SK-N-SH (cell line): Measurements from ENCODE around the gene RAMACL. TPM values are rescaled to one million over a fixed set of nuclear protein-coding genes. Genes with fewer than 3 reads are reported as not detected.

Source experiments
- CTCF ChIA-PET: fragments of 300-600, 350-600 bp; formaldehyde crosslinking; extraction: SDS; loops from one replicate; lab custom pipeline; 2021; lab: Yijun Ruan, JAX
- POLR2A ChIA-PET: fragments of 350-600 bp; sonication (Branson Sonifier 250); formaldehyde crosslinking; extraction: SDS; loops from one replicate; lab custom pipeline; 2020; ENCODE audit warnings: antibody characterized with exemption, inconsistent platforms; lab: Yijun Ruan, JAX
- DNase-seq: peaks from one replicate; pipeline ENCODE4 v3.0.0; 2012
- H2AFZ ChIP-seq: fragments of 200-600 bp; sonication (generic); 2 replicates; pipeline ENCODE4 v1.8.1; 2016; ENCODE audit warnings: antibody characterized with exemption, mild to moderate bottlenecking, low read depth
- H3F3A ChIP-seq: fragments of 200-600 bp; sonication (generic); replicated peaks from 2 replicates; pipeline ENCODE3; 2016; ENCODE audit warnings: antibody characterized with exemption, mild to moderate bottlenecking; ENCODE audit not compliant: insufficient read depth
- H3K27ac ChIP-seq, 2 experiments: fragments of 200-500 bp in 1 of 2; fragments of 200-600 bp in 1 of 2; sonication (Bioruptor generic) in 1 of 2; sonication (generic), shearing (Covaris generic) in 1 of 2; 2 replicates each; pipeline versions ENCODE4 v1.5.1 to v1.6.1; 2014 to 2016; ENCODE audit warnings: low read depth in 2 of 2, inconsistent platforms in 1 of 2, low read length in 1 of 2, mild to moderate bottlenecking in 1 of 2, mixed read lengths in 1 of 2
- H3K27me3 ChIP-seq: fragments of 200-600 bp; sonication (generic), shearing (Covaris generic); 2 replicates; pipeline ENCODE4 v1.6.1; 2016; ENCODE audit warnings: mixed run types; ENCODE audit not compliant: insufficient read depth
- H3K36me3 ChIP-seq, 2 experiments: fragments of 200-500 bp in 1 of 2; fragments of 200-600 bp in 1 of 2; sonication (Bioruptor generic) in 1 of 2; sonication (generic) in 1 of 2; replicated peaks in 1 of 2; 2 replicates each; pipeline versions ENCODE3 to v1.5.1; 2014 to 2016; ENCODE audit warnings: low read length in 1 of 2, mild to moderate bottlenecking in 1 of 2; ENCODE audit not compliant: insufficient read depth in 2 of 2, control insufficient read depth in 1 of 2
- H3K4me1 ChIP-seq, 2 experiments: fragments of 200-500 bp in 1 of 2; fragments of 200-600 bp in 1 of 2; sonication (Bioruptor generic) in 1 of 2; sonication (generic), shearing (Covaris generic) in 1 of 2; 2 replicates each; pipeline versions ENCODE4 v1.5.1 to v1.6.1; 2014 to 2016; ENCODE audit warnings: low read depth in 1 of 2, low read length in 1 of 2, mixed run types in 1 of 2; ENCODE audit not compliant: insufficient read depth in 2 of 2, control insufficient read depth in 1 of 2
- H3K4me2 ChIP-seq: fragments of 200-600 bp; sonication (generic), shearing (Covaris generic); 2 replicates; pipeline ENCODE4 v1.6.1; 2017; ENCODE audit warnings: mixed run types
- H3K4me3 ChIP-seq, 2 experiments: fragments of 200-500 bp in 1 of 2; fragments of 200-600 bp in 1 of 2; sonication (Bioruptor generic) in 1 of 2; sonication (generic), shearing (Covaris generic) in 1 of 2; 2 replicates each; pipeline versions ENCODE4 v1.5.1 to v1.8.1; 2014 to 2016; ENCODE audit warnings: low read depth in 2 of 2, inconsistent platforms in 1 of 2, low read length in 1 of 2, mild to moderate bottlenecking in 1 of 2, mixed read lengths in 1 of 2, moderate library complexity in 1 of 2
- H3K79me2 ChIP-seq: fragments of 200-600 bp; sonication (generic); 2 replicates; pipeline ENCODE4 v1.8.1; 2017; ENCODE audit warnings: mild to moderate bottlenecking; ENCODE audit not compliant: insufficient read depth
- H3K9ac ChIP-seq: fragments of 200-600 bp; sonication (generic); 2 replicates; pipeline ENCODE4 v1.6.1; 2017; ENCODE audit warnings: mixed run types
- H3K9me2 ChIP-seq: fragments of 200-600 bp; sonication (generic); 2 replicates; pipeline ENCODE4 v1.6.1; 2017; ENCODE audit warnings: mixed run types
- H3K9me3 ChIP-seq: fragments of 200-600 bp; sonication (generic); 2 replicates; pipeline ENCODE4 v1.6.1; 2017; ENCODE audit warnings: mixed run types, mild to moderate bottlenecking, moderate library complexity
- H4K20me1 ChIP-seq: fragments of 200-600 bp; sonication (generic); 2 replicates; pipeline ENCODE4 v1.6.1; 2017; ENCODE audit warnings: mild to moderate bottlenecking, mixed run types; ENCODE audit not compliant: insufficient read depth
- GABPA ChIP-seq: IDR thresholded peaks from 2 replicates; pipeline ENCODE4 v1.4.0; 2012; ENCODE audit warnings: low read depth, mild to moderate bottlenecking
- POLR2AphosphoS5 ChIP-seq: IDR thresholded peaks from 2 replicates; pipeline ENCODE4 v1.6.1; 2012; ENCODE audit warnings: low read depth, low read length
- RFX5 ChIP-seq: IDR thresholded peaks from 2 replicates; pipeline ENCODE4 v1.6.1; 2012; ENCODE audit warnings: mild to moderate bottlenecking, improper control_type of control experiment, low read length
- SMC3 ChIP-seq: IDR thresholded peaks from 2 replicates; pipeline ENCODE4 v1.6.1; 2012; ENCODE audit warnings: low read depth, low read length, improper control_type of control experiment
- WGBS: methylation state at CpG from one replicate; pipeline ENCODE4 v1.1.6; 2017; ENCODE audit warnings: low lambda C conversion rate; 5-methylcytosine and 5-hydroxymethylcytosine counted together
- polyA plus RNA-seq, 3 experiments: library from polyadenylated mRNA; depleted of rRNA; stranded (reverse); fragments of >200 nt; gene quantifications; 2 replicates each; pipeline ENCODE4 v1.2.3, GENCODE V29; 2012
- TF ChIP-seq, protein P1 (sequence below): fragments of 150-350 bp; IDR thresholded peaks from 2 replicates; pipeline ENCODE4 v1.6.1; 2016; ENCODE audit warnings: mild to moderate bottlenecking, low read depth, low read length
- TF ChIP-seq, protein P2 (sequence below): fragments of 200-600 bp; sonication (generic); IDR thresholded peaks from 2 replicates; pipeline ENCODE4 v1.6.1; 2017; ENCODE audit warnings: antibody characterized with exemption, mild to moderate bottlenecking, moderate library complexity
- TF ChIP-seq, protein P3 (sequence below): IDR thresholded peaks from 2 replicates; pipeline ENCODE4 v1.4.0; 2012; ENCODE audit warnings: low read depth, borderline replicate concordance

RAMACL gene
- polyA plus RNA-seq, 1 of the 3 experiments (the other 2 are of a cell fraction): 0.10 TPM

DNA sequence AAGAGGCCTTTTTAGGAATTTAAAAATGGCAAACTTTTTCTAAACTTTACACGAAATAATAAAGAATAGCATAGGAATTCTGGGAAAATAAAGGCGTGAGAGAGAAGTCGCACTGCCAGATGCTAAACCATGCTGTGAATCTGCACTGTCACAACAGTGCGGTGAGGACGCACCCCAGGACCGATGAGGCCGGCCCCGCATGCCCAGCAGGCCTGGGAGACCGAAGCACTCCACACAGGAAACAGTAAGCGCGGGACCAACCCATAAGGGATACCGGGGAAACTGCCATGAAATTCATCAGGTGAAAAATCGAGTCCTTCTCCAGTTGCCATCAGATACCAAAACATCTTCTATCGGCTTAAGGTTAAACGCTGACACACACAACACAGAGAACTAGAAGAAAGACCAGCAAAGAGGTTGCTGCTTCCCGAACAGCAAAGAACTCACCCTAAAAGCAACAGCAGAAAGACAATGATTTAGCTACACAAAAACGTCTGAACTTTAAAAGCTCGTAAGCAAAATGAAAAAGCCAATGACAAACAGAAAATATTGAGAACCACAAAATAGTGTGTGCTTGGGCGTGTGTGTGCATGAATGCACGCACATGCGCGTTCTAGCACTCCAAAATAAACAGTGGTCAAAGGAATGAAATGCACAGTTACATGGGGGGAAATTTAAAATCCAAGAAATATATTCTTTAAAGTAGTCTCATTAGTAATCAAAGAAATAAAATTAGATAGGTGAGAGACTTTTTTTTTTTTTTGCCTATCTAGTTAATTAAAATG lies 15.4 kb downstream of the RAMACL start:
- Histone ChIP-seq H3K27ac (no peak overlapping the region), H3K4me1 (peaks cover 9 to 28% of the 10 kb centered on the region in 2 experiments), H3K4me2 (no peak overlapping the region), H3K9me2 (no peaks in the 10 kb centered on the region), H4K20me1 (no peaks in the 10 kb centered on the region; the same call in 1 of the 2 replicates), H3K9ac (no peak overlapping the region), H3K36me3 (peaks cover 0 to 7% of the 10 kb centered on the region in 2 experiments), H2AFZ (no peak overlapping the region), H3K4me3 (no peak overlapping the region), H3K27me3 (no peaks in the 10 kb centered on the region), H3K79me2 (peaks cover 47% of the 10 kb centered on the region), H3K9me3 (no peaks in the 10 kb centered on the region), H3F3A (peaks cover 3% of the 10 kb centered on the region)
- TF ChIP-seq POLR2AphosphoS5: no peak
- TF ChIP-seq, protein P1, sequence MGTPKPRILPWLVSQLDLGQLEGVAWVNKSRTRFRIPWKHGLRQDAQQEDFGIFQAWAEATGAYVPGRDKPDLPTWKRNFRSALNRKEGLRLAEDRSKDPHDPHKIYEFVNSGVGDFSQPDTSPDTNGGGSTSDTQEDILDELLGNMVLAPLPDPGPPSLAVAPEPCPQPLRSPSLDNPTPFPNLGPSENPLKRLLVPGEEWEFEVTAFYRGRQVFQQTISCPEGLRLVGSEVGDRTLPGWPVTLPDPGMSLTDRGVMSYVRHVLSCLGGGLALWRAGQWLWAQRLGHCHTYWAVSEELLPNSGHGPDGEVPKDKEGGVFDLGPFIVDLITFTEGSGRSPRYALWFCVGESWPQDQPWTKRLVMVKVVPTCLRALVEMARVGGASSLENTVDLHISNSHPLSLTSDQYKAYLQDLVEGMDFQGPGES: no peak
- DNase-seq: no peak
- ChIA-PET POLR2A (no interaction called here), CTCF (interaction anchor here (0.7 kb wide), 1 partner anchor 294 kb away, joined by 3 read pairs; no protein-coding TSS in a partner anchor)
- WGBS: 95% methylated on average over 22 of the region's 22 CpGs

DNA sequence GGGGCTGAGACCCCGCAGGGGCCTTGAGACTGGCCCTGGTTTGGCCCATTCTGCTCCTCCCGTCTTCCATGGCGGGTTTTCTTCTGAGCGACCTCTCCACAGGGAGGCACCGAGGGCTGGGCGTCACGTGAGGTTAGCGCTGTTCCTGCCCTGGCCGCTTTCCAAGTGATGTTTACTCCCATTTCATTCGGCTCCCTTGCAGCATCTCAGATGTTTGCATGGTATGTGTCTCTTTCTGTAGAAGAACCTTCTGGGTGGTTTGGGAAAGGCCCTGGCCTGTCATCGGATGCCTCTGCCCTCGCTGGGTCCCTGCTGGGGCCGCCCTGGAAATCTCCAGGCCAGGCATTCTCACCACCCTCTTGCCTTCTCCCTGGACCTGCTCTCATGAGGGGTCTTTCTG lies 17.3 kb downstream of the RAMACL start:
- peaks cover 9 to 28% of the 10 kb centered on the region in 2 experiments for H3K4me1 ChIP-seq
- no peaks in the 10 kb centered on the region for H4K20me1 ChIP-seq
- CTCF ChIA-PET: no interaction called here
- H3K9me2 ChIP-seq: no peaks in the 10 kb centered on the region
- no peak overlapping the region for H3K4me3 ChIP-seq
- no peaks in the 10 kb centered on the region for H3K9me3 ChIP-seq
- no peak for TF ChIP-seq RFX5
- no peak for TF ChIP-seq GABPA
- TF ChIP-seq, protein P2, sequence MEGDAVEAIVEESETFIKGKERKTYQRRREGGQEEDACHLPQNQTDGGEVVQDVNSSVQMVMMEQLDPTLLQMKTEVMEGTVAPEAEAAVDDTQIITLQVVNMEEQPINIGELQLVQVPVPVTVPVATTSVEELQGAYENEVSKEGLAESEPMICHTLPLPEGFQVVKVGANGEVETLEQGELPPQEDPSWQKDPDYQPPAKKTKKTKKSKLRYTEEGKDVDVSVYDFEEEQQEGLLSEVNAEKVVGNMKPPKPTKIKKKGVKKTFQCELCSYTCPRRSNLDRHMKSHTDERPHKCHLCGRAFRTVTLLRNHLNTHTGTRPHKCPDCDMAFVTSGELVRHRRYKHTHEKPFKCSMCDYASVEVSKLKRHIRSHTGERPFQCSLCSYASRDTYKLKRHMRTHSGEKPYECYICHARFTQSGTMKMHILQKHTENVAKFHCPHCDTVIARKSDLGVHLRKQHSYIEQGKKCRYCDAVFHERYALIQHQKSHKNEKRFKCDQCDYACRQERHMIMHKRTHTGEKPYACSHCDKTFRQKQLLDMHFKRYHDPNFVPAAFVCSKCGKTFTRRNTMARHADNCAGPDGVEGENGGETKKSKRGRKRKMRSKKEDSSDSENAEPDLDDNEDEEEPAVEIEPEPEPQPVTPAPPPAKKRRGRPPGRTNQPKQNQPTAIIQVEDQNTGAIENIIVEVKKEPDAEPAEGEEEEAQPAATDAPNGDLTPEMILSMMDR: no peak
- TF ChIP-seq SMC3: no peak
- TF ChIP-seq POLR2AphosphoS5: no peak
- TF ChIP-seq, protein P3, sequence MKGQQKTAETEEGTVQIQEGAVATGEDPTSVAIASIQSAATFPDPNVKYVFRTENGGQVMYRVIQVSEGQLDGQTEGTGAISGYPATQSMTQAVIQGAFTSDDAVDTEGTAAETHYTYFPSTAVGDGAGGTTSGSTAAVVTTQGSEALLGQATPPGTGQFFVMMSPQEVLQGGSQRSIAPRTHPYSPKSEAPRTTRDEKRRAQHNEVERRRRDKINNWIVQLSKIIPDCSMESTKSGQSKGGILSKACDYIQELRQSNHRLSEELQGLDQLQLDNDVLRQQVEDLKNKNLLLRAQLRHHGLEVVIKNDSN: no peak
- TF ChIP-seq, all 33 proteins: peak for 0
- H3K27ac ChIP-seq: no peak overlapping the region
- H3K27me3 ChIP-seq: no peaks in the 10 kb centered on the region
- H3K36me3 ChIP-seq: peaks cover 7 to 12% of the 10 kb centered on the region in 2 experiments
- DNase-seq: no peak
- WGBS: 95% methylated on average over 13 of the region's 13 CpGs
- H3K79me2 ChIP-seq: peaks cover 56% of the 10 kb centered on the region
- POLR2A ChIA-PET: no interaction called here
- H3K9ac ChIP-seq: no peak overlapping the region
- H3K4me2 ChIP-seq: no peak overlapping the region
- H2AFZ ChIP-seq: no peak overlapping the region
- H3F3A ChIP-seq: peaks cover 3% of the 10 kb centered on the region
